ENCODE data around the gene FBXO21.

Gene FBXO21

DNA sequence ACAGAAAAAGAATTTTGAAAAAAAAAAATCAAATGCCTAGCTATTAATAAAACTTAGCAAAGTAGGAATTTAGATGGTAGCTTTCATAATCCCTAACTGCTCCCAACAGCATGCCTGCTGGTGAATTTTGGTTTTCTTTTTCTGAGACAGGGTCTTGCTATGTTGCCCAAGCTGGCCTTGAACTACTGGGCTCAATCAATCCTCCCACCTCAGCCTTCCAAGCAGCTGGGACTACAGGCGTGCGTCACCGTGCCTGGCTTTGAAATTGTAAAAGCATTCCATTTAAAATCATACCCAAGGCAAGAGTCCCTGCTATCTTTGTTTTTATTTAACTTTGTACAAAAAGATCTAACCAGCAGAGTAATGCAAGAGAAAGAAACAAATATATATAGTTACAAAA lies 20.7 kb downstream of the FBXO21 start:
- Histone ChIP-seq H3K4me3 (ENCODE audit: low read length in 2 of 2) (no peak overlapping the region), H3K27me3 (ENCODE audit: control insufficient read depth in 2 of 2, insufficient read depth in 2 of 2, low read length in 2 of 2) (no peaks in the 10 kb centered on the region), H3K36me3 (ENCODE audit: control insufficient read depth in 2 of 2, insufficient read depth in 2 of 2, low read length in 2 of 2) (peaks cover 52 to 75% of the 10 kb centered on the region in 2 donors), H3K4me1 (ENCODE audit: control insufficient read depth in 2 of 2, insufficient read depth in 2 of 2, low read length in 2 of 2) (no peaks in the 10 kb centered on the region), H3K27ac (ENCODE audit: low read depth in 2 of 2, low read length in 2 of 2) (no peak overlapping the region), H3K9me3 (ENCODE audit: control insufficient read depth in 2 of 2, low read length in 2 of 2) (no peaks in the 10 kb centered on the region), H3K9ac (ENCODE audit: low read depth in 1 of 2, low read length in 2 of 2) (no peak overlapping the region)

DNA sequence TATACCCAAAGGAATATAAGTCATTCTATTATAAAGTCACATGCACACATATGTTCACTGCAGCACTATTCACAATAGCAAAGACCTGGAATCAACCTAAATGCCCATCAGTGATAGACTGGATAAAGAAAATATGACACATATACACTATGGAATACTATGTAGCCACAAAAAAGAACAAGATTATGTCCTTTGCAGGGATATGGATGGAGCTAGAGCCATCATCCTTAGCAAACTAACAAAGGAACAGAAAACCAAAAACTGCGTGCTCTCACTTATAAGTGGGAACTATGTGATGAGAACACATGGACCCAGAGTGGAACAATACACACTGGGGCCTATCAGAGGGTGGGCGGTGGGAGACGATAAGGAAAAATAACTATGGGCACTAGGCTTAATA lies 21.3 kb downstream of the FBXO21 start:
- no peaks in the 10 kb centered on the region for H3K4me1 ChIP-seq (ENCODE audit: control insufficient read depth in 2 of 2, insufficient read depth in 2 of 2, low read length in 2 of 2)
- no peak overlapping the region for H3K9ac ChIP-seq (ENCODE audit: low read depth in 1 of 2, low read length in 2 of 2)
- H3K27me3 ChIP-seq (ENCODE audit: control insufficient read depth in 2 of 2, insufficient read depth in 2 of 2, low read length in 2 of 2), result no peaks in the 10 kb centered on the region
- H3K27ac ChIP-seq (ENCODE audit: low read depth in 2 of 2, low read length in 2 of 2), result no peak overlapping the region
- peaks cover 48 to 71% of the 10 kb centered on the region in 2 donors for H3K36me3 ChIP-seq (ENCODE audit: control insufficient read depth in 2 of 2, insufficient read depth in 2 of 2, low read length in 2 of 2)
- no peaks in the 10 kb centered on the region for H3K9me3 ChIP-seq (ENCODE audit: control insufficient read depth in 2 of 2, low read length in 2 of 2)
- H3K4me3 ChIP-seq (ENCODE audit: low read length in 2 of 2), result no peak overlapping the region

DNA sequence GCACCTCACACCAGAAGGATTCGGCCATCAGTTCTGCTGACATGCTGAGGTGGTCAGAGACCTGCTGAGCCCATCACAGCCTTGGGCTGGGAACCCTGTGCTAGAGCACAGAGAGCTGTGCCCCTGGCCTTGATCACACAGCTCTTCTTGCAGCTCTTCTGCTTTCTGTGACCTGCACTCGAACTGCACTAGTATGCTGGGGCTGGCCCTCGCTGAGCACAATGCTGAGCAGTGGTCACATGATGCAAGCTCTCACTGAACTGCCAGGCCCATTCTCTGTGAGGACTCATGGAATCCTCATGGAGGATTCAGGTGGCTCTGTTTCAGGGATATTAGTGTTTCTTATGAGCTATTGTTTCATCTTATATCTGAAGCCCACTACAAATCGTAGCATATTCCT lies 22.5 kb downstream of the FBXO21 start:
- no peak overlapping the region for H3K9ac ChIP-seq (ENCODE audit: low read depth in 1 of 2, low read length in 2 of 2)
- H3K36me3 ChIP-seq (ENCODE audit: control insufficient read depth in 2 of 2, insufficient read depth in 2 of 2, low read length in 2 of 2), result peaks cover 43 to 65% of the 10 kb centered on the region in 2 donors
- no peaks in the 10 kb centered on the region for H3K9me3 ChIP-seq (ENCODE audit: control insufficient read depth in 2 of 2, low read length in 2 of 2)
- no peaks in the 10 kb centered on the region for H3K27me3 ChIP-seq (ENCODE audit: control insufficient read depth in 2 of 2, insufficient read depth in 2 of 2, low read length in 2 of 2)
- H3K4me3 ChIP-seq (ENCODE audit: low read length in 2 of 2), result no peak overlapping the region
- no peaks in the 10 kb centered on the region for H3K4me1 ChIP-seq (ENCODE audit: control insufficient read depth in 2 of 2, insufficient read depth in 2 of 2, low read length in 2 of 2)
- no peak overlapping the region for H3K27ac ChIP-seq (ENCODE audit: low read depth in 2 of 2, low read length in 2 of 2)

DNA sequence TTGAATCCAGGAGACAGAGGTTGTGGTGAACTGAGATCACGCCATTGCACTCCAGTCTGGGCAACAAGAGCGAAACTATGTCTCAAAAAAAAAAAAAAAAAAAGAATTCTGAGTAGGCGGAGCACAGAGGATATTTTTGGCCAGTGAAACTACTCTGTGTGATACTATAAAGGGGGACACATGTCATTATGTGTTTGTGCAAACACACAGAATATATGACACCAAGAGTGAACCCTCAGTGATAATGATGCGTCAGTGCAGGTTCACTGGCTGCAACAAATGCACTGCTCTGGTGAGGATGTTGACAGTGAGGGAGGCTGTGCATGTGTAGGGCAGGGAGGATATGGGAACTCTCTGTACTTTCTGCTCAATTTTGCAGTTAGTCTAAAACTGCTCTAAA lies 24.2 kb downstream of the FBXO21 start:
- Histone ChIP-seq H3K9me3 (ENCODE audit: control insufficient read depth in 2 of 2, low read length in 2 of 2) (no peaks in the 10 kb centered on the region), H3K27ac (ENCODE audit: low read depth in 2 of 2, low read length in 2 of 2) (no peak overlapping the region), H3K27me3 (ENCODE audit: control insufficient read depth in 2 of 2, insufficient read depth in 2 of 2, low read length in 2 of 2) (no peaks in the 10 kb centered on the region), H3K9ac (ENCODE audit: low read depth in 1 of 2, low read length in 2 of 2) (no peak overlapping the region), H3K36me3 (ENCODE audit: control insufficient read depth in 2 of 2, insufficient read depth in 2 of 2, low read length in 2 of 2) (peaks cover 54 to 70% of the 10 kb centered on the region in 2 donors), H3K4me3 (ENCODE audit: low read length in 2 of 2) (no peak overlapping the region), H3K4me1 (ENCODE audit: control insufficient read depth in 2 of 2, insufficient read depth in 2 of 2, low read length in 2 of 2) (no peaks in the 10 kb centered on the region)

DNA sequence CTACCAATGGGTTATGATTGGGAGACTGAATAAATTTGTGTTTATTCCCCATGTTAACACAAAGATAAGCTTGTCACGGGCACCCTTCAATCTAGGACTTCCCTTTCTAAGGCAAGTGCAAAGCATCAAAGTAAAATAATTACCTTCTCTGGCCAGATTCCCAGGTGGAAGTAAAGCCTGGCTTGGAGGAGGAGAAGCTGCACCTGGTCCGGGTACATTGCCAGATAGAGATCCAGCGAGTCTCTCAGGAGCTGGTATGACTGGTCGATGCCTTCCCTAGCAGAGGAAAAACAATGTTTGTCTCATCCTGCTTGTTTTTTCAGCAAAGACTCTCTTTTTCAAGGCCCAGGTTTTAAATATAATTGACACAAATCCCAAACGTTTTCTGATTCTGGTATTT lies 24.9 kb downstream of the FBXO21 start:
- Histone ChIP-seq H3K27ac (ENCODE audit: low read depth in 2 of 2, low read length in 2 of 2) (no peak overlapping the region), H3K9me3 (ENCODE audit: control insufficient read depth in 2 of 2, low read length in 2 of 2) (no peaks in the 10 kb centered on the region), H3K4me3 (ENCODE audit: low read length in 2 of 2) (no peak overlapping the region), H3K4me1 (ENCODE audit: control insufficient read depth in 2 of 2, insufficient read depth in 2 of 2, low read length in 2 of 2) (no peaks in the 10 kb centered on the region), H3K27me3 (ENCODE audit: control insufficient read depth in 2 of 2, insufficient read depth in 2 of 2, low read length in 2 of 2) (no peaks in the 10 kb centered on the region), H3K9ac (ENCODE audit: low read depth in 1 of 2, low read length in 2 of 2) (no peak overlapping the region), H3K36me3 (ENCODE audit: control insufficient read depth in 2 of 2, insufficient read depth in 2 of 2, low read length in 2 of 2) (peaks cover 56 to 70% of the 10 kb centered on the region in 2 donors)

DNA sequence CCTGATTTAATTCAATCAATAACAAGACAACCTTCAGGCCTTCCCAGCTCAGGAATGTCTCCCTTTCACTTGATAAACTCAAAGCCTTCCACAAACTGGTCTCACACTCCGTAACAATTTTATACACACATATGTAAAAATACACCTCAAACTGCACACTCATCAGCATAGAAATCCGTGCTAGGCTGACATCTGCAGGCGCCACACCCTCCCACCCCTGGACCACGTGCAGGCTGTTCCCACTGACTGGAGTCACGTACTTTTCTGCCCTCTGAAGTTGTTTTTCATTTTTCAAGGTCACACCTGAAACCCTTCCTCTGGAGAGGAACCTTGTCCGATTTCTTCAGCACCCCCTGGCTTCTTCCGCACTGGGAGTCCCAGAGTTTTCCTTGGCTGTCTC lies 27.6 kb downstream of the FBXO21 start:
- H3K4me1 ChIP-seq (ENCODE audit: control insufficient read depth in 2 of 2, insufficient read depth in 2 of 2, low read length in 2 of 2), result no peaks in the 10 kb centered on the region
- H3K4me3 ChIP-seq (ENCODE audit: low read length in 2 of 2), result no peak overlapping the region
- no peak overlapping the region for H3K9ac ChIP-seq (ENCODE audit: low read depth in 1 of 2, low read length in 2 of 2)
- no peak overlapping the region for H3K27ac ChIP-seq (ENCODE audit: low read depth in 2 of 2, low read length in 2 of 2)
- H3K9me3 ChIP-seq (ENCODE audit: control insufficient read depth in 2 of 2, low read length in 2 of 2), result no peaks in the 10 kb centered on the region
- peaks cover 63 to 81% of the 10 kb centered on the region in 2 donors for H3K36me3 ChIP-seq (ENCODE audit: control insufficient read depth in 2 of 2, insufficient read depth in 2 of 2, low read length in 2 of 2)
- no peaks in the 10 kb centered on the region for H3K27me3 ChIP-seq (ENCODE audit: control insufficient read depth in 2 of 2, insufficient read depth in 2 of 2, low read length in 2 of 2)

DNA sequence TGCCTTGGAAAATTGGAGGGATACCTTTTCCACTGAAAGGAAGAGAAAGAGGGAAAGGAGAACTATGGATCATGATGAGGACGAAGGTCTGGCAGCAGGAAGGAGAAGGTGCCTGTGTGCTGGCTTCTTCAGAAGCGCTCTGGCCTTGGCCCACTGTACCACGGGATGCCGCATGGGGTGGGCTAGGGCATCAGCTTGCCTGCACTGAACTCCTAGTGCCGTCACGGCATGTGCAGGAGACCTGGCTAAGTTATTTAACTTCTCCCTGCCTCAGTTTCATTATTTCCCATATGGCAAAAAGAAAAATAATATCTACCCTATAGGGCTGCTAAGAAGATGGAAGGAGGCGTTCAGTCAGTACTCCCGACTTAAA lies 28.1 kb downstream of the FBXO21 start:
- no peak overlapping the region for H3K4me3 ChIP-seq (ENCODE audit: low read length in 2 of 2)
- H3K27me3 ChIP-seq (ENCODE audit: control insufficient read depth in 2 of 2, insufficient read depth in 2 of 2, low read length in 2 of 2), result no peaks in the 10 kb centered on the region
- no peaks in the 10 kb centered on the region for H3K9me3 ChIP-seq (ENCODE audit: control insufficient read depth in 2 of 2, low read length in 2 of 2)
- no peaks in the 10 kb centered on the region for H3K4me1 ChIP-seq (ENCODE audit: control insufficient read depth in 2 of 2, insufficient read depth in 2 of 2, low read length in 2 of 2)
- no peak overlapping the region for H3K9ac ChIP-seq (ENCODE audit: low read depth in 1 of 2, low read length in 2 of 2)
- H3K27ac ChIP-seq (ENCODE audit: low read depth in 2 of 2, low read length in 2 of 2), result no peak overlapping the region
- peaks cover 62 to 83% of the 10 kb centered on the region in 2 donors for H3K36me3 ChIP-seq (ENCODE audit: control insufficient read depth in 2 of 2, insufficient read depth in 2 of 2, low read length in 2 of 2)

DNA sequence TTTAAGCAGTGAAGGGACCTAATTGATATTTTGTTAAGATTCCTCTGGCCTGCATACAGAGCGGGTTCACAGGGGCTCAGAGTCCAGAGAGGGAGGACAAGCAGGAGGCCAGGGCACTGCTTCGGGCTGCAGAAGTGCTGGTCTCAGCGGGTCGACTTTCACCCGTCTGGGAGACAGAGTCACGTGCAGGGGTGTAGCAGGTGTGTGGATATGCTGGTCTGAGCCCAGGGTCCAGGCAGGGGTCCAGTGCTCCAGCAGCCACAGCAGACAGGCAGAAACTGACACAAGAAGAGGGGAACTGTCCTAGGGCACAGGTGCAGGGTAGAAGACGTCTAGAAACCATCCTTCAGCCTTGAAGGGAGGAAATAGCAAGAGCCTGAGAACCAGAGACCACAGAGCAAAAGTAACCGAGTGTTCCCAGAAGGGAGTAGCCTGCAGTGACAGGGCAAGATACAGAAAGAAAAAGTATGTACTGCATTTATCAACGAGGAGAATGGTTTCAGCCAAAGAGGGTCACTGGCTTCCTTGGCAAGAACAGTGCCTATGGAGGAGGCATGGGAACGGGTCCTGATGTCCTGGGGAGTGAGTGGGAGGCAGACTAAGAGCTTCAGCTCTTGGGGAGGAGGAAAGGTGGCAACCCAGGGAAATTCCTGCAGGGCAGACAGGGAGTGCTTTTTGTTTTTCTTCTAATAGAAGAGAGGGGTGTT lies 28.7 kb downstream of the FBXO21 start:
- Histone ChIP-seq H3K4me3 (ENCODE audit: low read length in 2 of 2) (no peak overlapping the region), H3K27me3 (ENCODE audit: control insufficient read depth in 2 of 2, insufficient read depth in 2 of 2, low read length in 2 of 2) (no peaks in the 10 kb centered on the region), H3K27ac (ENCODE audit: low read depth in 2 of 2, low read length in 2 of 2) (no peak overlapping the region), H3K36me3 (ENCODE audit: control insufficient read depth in 2 of 2, insufficient read depth in 2 of 2, low read length in 2 of 2) (peaks cover 58 to 78% of the 10 kb centered on the region in 2 donors), H3K9ac (ENCODE audit: low read depth in 1 of 2, low read length in 2 of 2) (no peak overlapping the region), H3K9me3 (ENCODE audit: control insufficient read depth in 2 of 2, low read length in 2 of 2) (no peaks in the 10 kb centered on the region), H3K4me1 (ENCODE audit: control insufficient read depth in 2 of 2, insufficient read depth in 2 of 2, low read length in 2 of 2) (no peaks in the 10 kb centered on the region)

DNA sequence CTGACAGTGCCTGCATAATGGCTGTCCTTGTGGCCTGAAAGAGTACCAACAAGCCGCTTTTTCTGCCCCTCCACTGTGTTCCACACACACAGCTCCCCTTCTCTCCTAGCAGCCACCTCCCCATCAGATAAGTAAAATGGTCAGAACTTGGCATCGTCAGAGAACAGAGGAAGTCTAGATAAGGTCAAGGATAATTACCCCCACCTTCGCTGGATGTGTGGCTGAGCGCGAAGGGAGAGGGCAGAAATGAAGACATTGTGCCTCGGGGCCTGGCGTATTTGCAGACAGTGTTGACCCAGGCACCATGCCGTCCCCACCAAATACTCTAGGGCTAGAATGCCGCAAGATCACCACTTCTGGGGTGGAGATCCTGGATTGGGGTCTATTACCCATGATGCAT lies 30.6 kb downstream of the FBXO21 start:
- Histone ChIP-seq H3K9ac (ENCODE audit: low read depth in 1 of 2, low read length in 2 of 2) (no peak overlapping the region), H3K9me3 (ENCODE audit: control insufficient read depth in 2 of 2, low read length in 2 of 2) (no peaks in the 10 kb centered on the region), H3K4me1 (ENCODE audit: control insufficient read depth in 2 of 2, insufficient read depth in 2 of 2, low read length in 2 of 2) (no peaks in the 10 kb centered on the region), H3K27me3 (ENCODE audit: control insufficient read depth in 2 of 2, insufficient read depth in 2 of 2, low read length in 2 of 2) (no peaks in the 10 kb centered on the region), H3K27ac (ENCODE audit: low read depth in 2 of 2, low read length in 2 of 2) (no peak overlapping the region), H3K36me3 (ENCODE audit: control insufficient read depth in 2 of 2, insufficient read depth in 2 of 2, low read length in 2 of 2) (peaks cover 66 to 78% of the 10 kb centered on the region in 2 donors), H3K4me3 (ENCODE audit: low read length in 2 of 2) (no peak overlapping the region)

DNA sequence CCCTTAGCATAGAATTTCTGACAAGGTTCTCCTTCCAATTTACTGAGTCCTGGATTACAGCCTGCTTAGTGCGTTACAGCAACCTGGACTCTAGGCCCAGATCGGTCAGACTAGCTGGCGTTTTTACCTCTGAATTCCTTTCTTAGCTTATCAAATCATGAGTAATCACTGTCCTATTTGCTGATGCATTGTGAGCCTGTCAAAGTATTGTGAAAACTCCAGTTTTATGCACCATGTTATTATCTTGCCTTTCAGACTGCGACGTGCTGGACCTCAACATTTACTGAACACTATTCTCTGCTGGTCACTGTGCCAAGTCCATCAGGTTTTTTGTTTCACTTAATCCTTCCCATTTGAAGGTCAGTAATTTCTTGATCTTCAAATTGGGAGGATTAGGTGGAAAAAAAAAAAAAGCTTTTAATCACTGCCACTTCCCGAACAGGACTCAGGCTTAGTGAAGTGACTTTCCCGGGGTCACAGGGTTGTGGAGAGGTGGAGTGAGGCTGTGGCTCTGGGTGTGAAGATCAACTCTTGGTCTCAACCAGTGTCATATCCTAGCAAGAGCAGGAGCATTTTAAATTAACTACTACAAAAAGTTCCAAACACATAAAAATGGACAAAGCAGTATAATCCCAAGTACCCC lies 31.2 kb downstream of the FBXO21 start:
- Histone ChIP-seq H3K4me1 (ENCODE audit: control insufficient read depth in 2 of 2, insufficient read depth in 2 of 2, low read length in 2 of 2) (no peaks in the 10 kb centered on the region), H3K9me3 (ENCODE audit: control insufficient read depth in 2 of 2, low read length in 2 of 2) (no peaks in the 10 kb centered on the region), H3K36me3 (ENCODE audit: control insufficient read depth in 2 of 2, insufficient read depth in 2 of 2, low read length in 2 of 2) (peaks cover 63 to 82% of the 10 kb centered on the region in 2 donors), H3K27me3 (ENCODE audit: control insufficient read depth in 2 of 2, insufficient read depth in 2 of 2, low read length in 2 of 2) (no peaks in the 10 kb centered on the region), H3K9ac (ENCODE audit: low read depth in 1 of 2, low read length in 2 of 2) (no peak overlapping the region), H3K27ac (ENCODE audit: low read depth in 2 of 2, low read length in 2 of 2) (no peak overlapping the region), H3K4me3 (ENCODE audit: low read length in 2 of 2) (no peak overlapping the region)
